HL-60/S4 treated with phorbol 12-myristate 13-acetate at 8.2 ng/mL for 4 days and 3 days (cell line): ENCODE data around the gene MLXIPL.
"Not testable (repeated sequence)": the region's sequence is repeated elsewhere in the genome, so short reads cannot be mapped to it uniquely, and the experiment has no call there.

Experiments used
- in situ Hi-C: fragments of 300-500 bp; cut with MboI; formaldehyde crosslinking; loops from 2 replicates; pipeline ENCODE4 v1.15.0; 2022; ENCODE audit warnings: low sequenced_read_pairs

MLXIPL gene

DNA sequence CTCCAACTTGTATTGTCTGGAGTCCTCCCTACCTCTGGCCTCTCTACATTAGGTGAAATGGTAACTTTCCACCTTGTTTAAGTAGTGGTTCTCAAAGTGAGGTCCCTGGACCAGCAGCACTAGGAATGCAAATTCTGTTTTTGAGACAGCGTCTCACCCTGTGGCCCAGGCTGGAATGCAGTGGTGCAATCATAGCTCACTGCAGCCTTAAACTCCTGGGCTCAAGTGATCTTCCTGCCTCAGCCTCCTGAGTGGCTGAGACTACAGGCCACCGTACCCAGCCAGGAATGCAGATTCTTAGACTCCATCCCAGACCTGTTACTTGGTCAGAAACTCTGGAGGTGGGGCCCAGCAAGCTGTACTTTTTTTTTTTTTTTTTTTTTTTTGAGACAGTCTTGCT lies 39.1 kb downstream of the MLXIPL start:
- in situ Hi-C loops: no loop called here

DNA sequence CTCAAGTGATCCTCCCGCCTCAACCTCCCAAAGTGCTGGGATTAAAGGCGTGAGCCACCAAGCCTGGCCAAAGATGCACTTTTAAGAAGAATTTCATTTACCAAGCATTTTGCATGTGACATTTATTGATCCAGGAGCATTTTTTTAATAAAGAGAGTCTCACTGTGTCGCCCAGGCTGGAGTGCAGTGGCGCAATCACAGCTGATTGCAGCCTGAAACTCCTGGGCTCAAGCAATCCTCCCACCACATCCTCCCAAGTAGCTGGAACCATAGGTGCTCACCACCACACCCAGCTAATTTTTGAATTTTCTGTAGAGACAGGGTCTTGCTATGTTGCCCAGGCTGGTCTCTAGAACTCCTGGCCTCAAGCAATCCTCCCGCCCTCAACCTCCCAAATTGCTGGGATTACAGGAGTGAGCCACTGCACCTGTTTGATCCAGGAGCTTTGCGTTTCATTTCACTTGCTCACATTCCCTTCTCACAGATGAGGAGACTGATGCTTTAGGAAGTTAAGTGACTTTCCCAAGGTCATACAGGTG lies 41.6 kb downstream of the MLXIPL start:
- in situ Hi-C loops: no loop called here

DNA sequence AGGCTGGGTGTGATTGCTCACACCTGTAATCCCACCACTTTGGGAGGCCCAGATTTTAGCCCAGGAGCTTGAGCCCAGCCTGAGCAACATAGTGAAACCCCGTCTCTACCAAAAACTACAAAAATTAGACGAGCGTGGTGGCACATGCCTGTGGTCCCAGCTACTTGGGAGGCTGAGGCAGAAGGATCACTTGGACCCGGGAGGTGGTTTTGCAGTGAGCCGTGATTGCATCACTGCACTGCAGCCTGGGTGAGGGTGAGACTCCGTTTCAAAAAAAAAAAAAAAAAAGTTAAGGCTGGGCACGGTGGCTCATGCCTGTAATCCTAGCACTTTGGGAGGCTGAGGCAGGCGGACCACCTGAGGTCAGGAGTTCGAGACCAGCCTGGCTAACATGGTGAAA lies 43.3 kb downstream of the MLXIPL start:
- in situ Hi-C loops: not testable (repeated sequence)

DNA sequence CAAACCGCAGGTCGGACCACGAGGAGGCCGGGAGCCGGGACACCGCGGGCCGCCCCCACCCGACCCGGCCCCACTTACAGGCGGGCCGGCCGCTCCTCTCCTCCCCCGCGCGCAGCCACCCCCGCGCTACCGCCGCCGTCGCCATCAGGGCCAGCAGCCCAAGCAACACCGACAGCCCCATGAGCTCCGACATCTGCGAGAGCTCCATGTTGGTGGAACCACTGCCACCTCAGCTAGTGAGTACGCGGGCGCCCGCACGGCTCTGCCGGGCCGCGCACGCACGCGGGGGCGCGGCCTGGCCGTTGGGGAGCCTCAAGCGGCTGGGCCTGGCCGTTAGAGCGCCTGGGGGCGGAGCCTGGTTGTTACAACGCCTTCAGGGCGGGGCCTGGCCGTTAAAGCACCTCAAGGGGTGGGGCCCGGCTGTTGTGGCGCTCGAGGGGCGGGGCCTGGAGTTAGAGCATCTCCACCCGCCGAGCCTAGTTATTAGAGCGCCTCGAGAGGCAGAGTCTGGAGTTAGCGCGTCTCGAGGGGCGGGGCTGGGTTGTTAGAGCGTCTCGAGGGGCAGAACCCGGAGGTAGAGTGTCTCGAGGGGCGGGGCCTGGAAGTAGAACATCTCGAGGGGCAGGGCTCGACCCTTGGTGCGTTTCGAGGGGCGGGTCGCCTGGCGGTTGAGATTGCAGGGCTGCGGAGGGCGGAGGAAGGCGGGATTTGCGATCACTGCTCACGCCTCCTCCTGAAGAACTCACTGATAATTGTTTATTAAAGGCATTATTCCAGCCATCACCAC lies 45.8 kb downstream of the MLXIPL start, which contains the start of gene TBL2:
Gene TBL2, minus strand, starts transcription at position 238 of the 787 bp plus-strand sequence. Its CDS starts 30 bp downstream, at position 208.
- in situ Hi-C loops: no loop called here

DNA sequence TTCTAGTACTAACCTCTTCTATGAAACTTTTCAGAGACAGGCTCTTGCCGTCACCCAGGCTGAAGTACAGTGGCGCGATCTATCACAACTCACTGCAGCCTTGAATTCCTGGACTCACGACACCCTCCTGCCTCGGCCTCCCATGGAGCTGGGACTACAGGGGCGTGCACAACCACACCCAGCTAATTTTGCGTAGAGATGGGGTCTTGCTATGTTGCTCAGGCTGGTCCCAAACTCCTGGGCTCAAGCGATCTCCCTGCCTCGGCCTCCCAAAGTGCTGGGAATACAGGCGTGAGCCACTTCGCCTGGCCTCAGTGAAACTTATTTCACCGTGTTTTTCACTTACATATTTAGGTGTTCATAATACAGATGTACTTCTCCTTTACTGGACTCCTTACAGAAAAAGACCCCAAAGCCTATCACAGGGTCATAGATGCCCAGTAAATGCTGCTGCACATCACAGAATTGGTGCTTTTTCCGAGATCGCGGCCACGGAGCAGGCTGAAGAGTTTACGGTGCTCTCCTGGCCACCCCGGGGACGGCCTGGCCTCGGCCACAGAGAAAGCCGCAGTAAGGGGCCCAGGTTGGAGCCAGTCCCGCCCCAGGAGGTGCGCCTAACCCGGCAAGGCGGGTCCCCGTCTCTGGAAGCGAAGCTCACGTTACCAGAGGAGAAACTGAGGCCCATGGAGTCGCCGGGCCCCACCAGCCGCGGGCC lies 46.5 kb downstream of the MLXIPL start:
- in situ Hi-C loops: no loop called here

DNA sequence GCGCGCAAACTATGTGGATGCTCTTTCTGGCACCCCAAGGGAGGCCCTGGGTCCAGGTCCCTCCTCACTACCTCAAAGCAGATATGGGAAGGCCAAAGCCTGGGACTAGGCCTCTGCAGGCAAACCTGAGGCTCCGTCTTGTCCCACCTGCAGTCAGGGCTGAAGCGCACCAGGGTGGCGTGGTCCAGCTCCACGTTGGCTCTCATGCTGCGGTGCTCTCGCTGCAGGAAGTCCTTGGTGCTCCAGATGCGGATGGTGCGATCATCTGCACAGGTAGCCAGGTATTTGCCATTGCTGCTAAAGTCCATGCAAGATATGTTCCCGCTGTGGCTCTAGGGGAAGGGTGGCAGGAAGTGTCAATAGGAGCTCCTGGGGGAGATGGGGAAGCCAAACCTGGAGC lies 50.5 kb downstream of the MLXIPL start:
- in situ Hi-C loops: no loop called here

DNA sequence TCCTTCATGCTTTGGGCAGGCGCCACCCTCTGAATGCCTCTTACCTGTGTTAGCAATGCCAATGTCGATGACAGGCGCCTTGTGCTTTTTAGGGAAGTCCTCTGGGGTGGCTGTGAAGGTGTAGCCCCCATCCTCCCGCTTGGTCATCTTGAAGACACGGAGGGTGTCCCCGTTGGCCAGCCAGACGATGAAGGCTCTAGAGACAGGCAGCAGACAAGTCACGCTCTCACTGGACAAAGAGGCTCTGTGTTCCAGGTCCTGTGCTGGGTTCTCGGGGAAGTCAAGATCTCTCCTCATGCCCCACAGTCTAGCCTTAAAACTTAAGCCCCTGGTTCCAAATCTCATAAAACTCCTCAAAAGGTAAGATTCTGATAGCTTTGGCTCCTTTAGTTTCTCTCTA lies 51.0 kb downstream of the MLXIPL start:
- in situ Hi-C loops: no loop called here

DNA sequence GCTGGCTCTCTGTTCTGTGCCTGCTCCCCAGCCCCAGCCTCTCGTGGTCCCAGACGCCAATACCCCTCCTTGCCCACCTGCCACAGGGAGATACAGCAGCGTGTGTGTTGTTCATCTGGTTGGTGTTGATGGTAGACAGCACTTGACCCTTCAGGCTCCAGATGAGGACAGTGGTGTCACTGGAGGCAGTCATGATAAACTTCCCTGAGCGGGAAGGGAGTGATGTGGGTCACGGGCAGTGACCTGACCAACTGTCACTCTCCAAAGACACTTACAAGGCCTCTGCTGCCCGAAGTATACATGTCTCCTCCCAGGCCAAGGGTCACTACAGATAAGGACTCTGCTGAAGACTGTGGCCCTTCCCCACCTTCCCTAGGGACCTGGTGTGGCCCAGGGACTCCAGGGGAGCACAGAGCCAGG lies 51.5 kb downstream of the MLXIPL start:
- in situ Hi-C loops: no loop called here

DNA sequence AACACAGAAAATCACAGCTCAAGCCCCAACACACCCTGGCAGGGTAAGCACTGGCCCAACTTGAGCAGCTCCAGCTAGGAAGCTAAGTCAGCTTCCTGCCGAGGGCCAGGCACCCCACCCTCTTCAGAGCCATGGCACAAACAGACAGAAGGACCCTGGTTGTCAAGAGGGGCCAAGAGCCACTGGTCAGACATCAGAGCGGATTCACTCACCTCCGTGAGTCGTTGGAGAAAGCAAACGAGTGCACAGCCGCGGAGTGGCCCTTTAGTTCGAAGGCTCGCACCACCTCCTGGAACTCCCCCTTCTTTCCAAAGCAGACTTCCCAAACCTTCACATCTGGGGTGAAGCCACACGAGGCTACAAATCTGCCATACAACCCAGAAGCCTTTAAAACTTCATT lies 53.3 kb downstream of the MLXIPL start:
- in situ Hi-C loops: no loop called here

DNA sequence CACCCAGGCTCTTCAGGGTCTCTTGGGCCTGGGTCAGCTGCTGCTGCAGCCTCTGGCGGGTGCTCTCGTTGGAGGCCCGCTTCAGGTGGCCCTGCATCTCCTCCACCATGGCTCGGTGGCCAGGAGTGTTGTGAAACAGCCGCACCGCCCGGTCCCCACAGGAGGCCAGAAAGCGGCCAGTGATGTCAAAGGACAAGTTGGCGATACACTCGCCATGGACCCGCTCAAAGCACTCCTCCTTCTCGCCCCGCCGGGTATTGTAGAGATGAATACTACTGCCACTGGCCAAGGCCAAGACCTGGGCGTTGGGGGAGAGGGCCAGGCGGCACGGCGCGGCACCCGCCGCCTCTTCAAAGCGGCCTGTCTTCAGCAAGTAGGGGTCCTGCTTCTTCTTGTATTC lies 53.8 kb downstream of the MLXIPL start:
- in situ Hi-C loops: no loop called here

DNA sequence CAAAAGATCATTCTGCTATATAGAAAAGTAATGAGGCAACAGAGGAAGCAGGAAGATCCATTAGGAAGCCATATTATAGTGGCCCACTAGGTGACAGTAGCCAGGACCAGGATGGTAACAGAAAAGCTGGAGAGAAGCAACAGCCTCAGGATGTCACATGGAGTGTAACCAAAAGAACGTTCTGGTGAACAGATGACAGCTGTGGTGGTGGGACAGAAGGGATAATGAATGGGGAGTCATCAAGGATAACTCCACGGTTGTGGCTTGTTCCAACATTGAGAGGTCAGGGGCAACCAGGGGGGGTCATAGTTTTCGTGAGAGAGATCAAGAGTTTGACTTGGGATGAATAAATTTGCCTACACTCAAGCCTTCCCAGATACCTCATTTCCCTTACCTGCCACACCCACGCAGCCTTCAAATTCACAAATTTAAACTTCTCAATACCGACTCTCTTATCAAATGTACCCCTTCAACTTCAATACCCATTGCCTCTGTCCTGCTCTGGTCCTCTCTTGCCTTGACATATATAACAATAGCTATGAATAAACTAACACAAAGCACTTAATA lies 55.2 kb downstream of the MLXIPL start:
- in situ Hi-C loops: no loop called here

DNA sequence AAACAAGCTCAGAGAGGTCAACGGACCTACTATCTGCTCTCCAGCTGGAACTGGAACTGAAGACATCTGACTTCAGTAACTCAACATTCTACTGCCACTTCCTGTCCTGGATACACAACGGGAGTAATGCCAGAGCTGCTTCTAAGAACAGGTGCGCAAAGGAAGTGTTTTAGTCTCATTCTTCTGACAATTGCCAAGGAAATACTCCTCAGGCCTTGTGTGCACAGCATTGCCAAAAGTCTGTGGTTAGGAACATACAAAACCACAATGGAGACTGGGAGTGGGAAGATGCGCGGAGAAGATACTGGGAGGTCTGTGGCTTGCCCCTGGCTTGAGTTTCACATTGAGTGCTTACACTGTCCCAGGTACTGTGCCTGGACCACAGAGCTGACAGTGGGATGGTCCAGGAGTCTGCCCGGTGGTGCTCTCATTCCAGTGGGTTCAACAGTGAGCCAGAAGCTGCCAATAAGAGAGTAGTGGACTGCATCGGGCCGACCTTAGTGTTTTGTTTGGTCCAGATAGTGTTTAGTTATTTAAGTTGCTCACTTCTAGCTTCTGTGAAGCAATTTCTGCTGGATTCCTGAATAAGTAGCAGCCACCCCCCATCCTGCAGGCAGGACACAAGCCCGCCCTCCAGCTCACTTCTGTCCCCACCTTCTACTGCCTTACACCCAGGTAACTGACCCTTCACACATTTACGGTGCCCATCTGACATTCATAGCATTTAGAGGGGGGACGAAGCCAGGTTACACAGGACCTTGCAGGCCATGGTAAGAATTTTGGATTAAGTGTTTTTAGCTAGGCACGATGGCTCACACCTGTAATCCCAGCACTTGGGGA lies 56.3 kb downstream of the MLXIPL start:
- in situ Hi-C loops: no loop called here

DNA sequence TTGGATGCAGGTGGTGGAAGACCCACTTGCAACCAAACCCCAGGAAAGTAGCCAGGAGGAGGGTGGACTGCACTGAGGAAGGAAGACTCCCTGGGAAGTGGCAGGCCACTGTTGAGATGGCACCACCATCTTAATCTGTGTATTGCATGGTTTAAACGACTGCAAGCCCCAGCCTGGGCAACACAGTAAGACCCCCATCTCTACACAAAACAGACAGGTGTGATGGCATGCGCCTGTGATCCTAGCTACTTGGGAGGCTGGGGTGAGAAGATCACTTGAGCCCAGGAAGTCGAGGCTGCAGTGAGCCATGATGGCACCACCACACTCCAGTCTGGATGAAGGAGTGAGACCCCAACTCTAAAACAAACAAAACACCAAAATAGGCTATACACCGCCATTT lies 57.2 kb downstream of the MLXIPL start:
- in situ Hi-C loops: no loop called here

DNA sequence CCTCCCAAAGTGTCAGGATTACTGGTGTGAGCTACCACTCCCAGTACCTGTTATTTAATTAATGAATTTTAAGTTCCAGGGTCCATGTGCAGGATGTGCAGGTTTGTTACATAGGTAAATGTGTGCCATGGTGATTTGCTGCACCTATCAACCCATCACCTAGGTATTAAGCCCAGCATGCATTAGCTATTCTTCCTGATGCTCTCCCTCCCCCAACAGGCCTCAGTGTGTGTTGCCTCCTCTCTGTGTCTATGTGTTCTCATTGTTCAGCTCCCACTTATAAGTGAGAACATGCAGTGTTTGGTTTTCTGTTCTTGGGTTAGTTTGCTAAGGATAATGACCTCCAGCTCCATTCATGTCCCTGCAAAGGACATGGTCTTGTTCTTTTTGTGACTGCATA lies 57.9 kb downstream of the MLXIPL start:
- in situ Hi-C loops: not testable (repeated sequence)

DNA sequence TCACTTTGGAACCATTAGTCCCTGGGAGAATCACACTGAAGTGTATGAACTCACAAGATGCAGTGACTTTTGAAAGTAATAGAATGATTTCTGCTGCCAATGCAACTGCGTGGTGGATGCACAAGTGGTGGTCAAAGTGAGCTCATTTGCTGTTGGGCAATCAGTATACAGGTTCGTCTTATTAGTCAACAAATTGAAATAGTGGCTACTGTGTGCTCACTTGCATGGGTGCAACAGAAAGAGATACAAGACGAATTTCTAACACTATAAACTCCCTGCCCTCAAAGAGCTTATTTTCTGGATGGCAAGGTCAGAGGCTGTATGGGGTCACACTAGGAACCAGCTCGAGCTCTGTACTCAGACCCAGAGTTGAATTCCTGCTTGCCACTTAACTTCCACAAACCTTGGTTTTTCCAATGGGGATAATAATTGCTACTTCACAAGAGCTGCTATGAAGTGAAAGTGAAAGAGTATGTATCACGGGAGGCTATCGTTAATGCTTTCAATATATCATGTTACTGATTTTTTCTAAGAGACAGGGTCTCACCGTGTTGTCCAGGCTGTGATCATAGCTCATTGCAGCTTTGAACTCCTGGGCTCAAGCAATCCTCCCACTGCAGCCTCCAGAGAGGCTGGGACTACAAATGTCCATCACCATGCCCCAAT lies 58.5 kb downstream of the MLXIPL start:
- in situ Hi-C loops: no loop called here

DNA sequence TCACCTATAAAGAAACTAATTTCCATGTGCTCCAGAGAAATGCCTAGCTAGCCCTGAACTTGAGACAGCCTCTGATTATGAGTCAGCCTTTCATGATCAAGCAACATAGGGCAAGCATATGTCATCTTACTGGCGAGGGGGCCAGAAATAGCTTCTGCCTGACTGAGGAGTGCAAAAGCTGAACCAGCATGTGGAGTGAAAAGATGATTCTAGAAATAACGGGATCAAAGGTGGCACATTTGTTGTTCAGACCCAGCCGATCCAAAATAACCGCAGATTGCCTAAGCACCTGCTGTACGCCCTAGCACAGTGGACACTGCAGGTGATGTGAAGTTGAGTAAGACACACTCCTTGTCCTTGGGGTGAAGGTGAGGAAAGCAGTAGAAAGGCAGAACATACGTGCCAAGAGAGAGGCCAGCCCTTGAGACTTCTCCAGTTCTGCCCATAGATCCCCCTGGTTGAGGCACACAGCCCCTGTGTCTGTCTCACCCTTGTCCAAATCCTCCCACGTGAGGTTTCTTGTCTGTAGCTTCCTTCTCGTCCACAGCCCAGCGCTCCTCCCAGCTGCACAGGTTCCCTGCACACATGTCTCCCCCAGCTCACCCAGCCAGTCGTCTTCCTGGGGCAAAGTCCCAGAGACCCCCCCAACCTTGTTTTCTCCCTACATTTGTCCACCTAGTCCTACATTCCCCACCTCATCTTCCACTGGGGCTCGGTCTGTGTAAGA lies 64.0 kb downstream of the MLXIPL start:
- in situ Hi-C loops: no loop called here

DNA sequence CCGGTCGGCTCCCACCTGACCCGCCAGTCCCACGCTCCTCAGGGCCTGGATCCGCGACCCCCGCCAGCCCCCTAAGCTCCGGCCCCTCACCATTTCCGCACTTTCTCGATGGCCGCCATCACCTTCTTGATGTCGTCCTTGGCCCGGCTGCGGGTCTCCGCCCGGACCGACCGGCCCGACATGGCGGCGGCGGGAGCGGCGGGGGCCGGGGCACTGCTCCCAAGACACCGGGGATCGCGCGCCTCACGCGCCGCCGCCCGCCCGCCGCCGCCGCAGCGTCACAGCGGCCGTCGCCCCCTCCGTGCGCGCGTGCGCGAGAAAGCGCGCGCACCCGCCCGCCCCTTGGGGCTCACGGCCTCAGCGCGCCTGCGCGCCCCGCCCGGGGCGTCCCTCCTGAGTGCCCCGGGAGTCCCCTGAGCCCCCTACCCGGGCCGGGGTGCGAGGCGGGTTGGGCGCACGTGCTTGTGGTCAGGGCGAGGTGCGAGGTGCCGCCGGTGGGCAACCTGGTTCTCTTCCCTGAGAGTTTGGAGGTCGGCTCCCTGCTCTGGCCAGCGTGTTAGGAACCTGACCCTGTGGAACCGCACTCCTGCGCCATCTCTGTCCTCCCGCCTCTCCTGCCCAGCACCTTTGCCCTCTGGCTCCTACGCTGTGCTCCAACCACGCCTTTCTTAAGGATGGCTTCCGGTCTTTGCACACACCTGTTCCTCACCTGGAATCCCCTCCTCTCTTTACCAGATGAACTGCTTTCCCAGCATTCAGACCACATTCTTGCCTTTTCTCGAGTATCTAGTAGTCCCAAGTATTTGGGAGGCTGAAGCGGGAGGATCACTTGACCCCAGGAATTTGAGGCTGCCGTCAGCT lies 66.7 kb downstream of the MLXIPL start, which contains the start of gene BCL7B:
Gene BCL7B, minus strand, starts transcription at position 294 of the 861 bp plus-strand sequence. Its CDS starts 112 bp downstream, at position 182.
- in situ Hi-C loops: no loop called here

DNA sequence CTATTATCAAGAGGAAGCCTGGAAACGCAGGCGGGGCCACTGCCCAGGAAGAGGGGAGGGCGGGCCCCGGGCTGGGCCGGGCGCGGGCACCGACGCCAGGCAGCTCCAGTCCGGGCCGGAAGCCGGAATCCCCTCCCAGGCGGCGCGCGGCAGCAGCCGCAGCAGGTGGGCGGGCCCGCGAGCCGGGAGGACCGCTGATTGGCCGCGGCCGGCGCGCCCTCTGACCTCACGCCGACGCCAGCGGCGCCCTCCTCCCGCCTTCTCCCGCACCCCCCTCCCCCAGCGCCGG lies 67.3 kb downstream of the MLXIPL start:
- in situ Hi-C loops: no loop called here
